Tibial artery (tissue), 4 donors: ENCODE results near the gene DNAJC7.
"Not testable (repeated sequence)": the region's sequence is repeated elsewhere in the genome, so short reads cannot be mapped to it uniquely, and the experiment has no call there.

Experiments
- DNase-seq, 2 donors: peaks; one replicate each; pipeline ENCODE4 v3.0.0-alpha.2; 2019
- H3K27ac ChIP-seq, 2 donors: fragments of 200-600 bp; sonication (generic) in 1 of 2; 1 replicate in 1 of 2; 2 replicates in 1 of 2; pipeline ENCODE4 v1.5.1; 2018 to 2019; ENCODE audit warnings: mild to moderate bottlenecking in 1 of 2
- H3K27me3 ChIP-seq, 2 donors: fragments of 200-600 bp; sonication (generic) in 1 of 2; one replicate each; pipeline versions ENCODE4 v1.5.1 to v1.6.0; 2016 to 2019
- H3K36me3 ChIP-seq, 3 donors: fragments of 200-600 bp; sonication (generic) in 2 of 3; one replicate each; pipeline ENCODE4 v1.5.1; 2016 to 2019; ENCODE audit warnings: mild to moderate bottlenecking in 2 of 3
- H3K4me1 ChIP-seq, 4 donors: fragments of 200-600 bp; sonication (generic) in 2 of 4; 1 replicate in 3 of 4; 2 replicates in 1 of 4; pipeline ENCODE4 v1.5.1; 2016 to 2019
- H3K4me3 ChIP-seq, 2 donors: fragments of 200-600 bp; sonication (generic) in 1 of 2; 1 replicate in 1 of 2; 2 replicates in 1 of 2; pipeline ENCODE4 v1.5.1; 2018 to 2019; ENCODE audit warnings: mild to moderate bottlenecking in 2 of 2
- H3K9me3 ChIP-seq, 3 donors: fragments of 200-600 bp; sonication (generic) in 1 of 3; one replicate each; pipeline ENCODE4 v1.5.1; 2016 to 2019
- CTCF ChIP-seq, 2 experiments: fragments of 200-600 bp in 1 of 2; fragments of 450-650 bp in 1 of 2; IDR thresholded peaks; one replicate each; pipeline ENCODE4 v1.5.1; 2017 to 2019; ENCODE audit warnings: antibody characterized with exemption in 2 of 2, mild to moderate bottlenecking in 1 of 2, moderate library complexity in 1 of 2
- intact Hi-C: fragments of 100-400 bp; cut with DNase I; formaldehyde crosslinking; loops from one replicate; pipeline ENCODE4 v1.15.0; 2023; ENCODE audit warnings: low total_unique reads

Gene DNAJC7

GRCh38 chr17:42018339-42018738 is 1.1 kb upstream of the DNAJC7 start:
- intact Hi-C loops, result no loop called here
- Histone ChIP-seq H3K27me3 (no peaks in the 10 kb centered on the region), H3K36me3 (peaks cover 13 to 20% (median 19%) of the 10 kb centered on the region in 3 donors), H3K27ac (peak overlapping the region; percentile 79 to 89), H3K9me3 (no peaks in the 10 kb centered on the region), H3K4me3 (peak overlapping the region in 1 of 2 donors; percentile 83), H3K4me1 (peaks cover 0 to 51% (median 48%) of the 10 kb centered on the region in 4 donors)
- no peak for TF ChIP-seq CTCF (IDR thresholded peaks at IDR 0.05)
- DNase-seq, result peak in 1 of 2 donors; percentile 9

- no peaks in the 10 kb centered on the region for H3K27me3 ChIP-seq
- TF ChIP-seq CTCF (IDR thresholded peaks at IDR 0.05), result no peak
- peak overlapping the region; percentile 83 to 87 for H3K4me3 ChIP-seq
- peaks cover 0 to 56% (median 53%) of the 10 kb centered on the region in 4 donors for H3K4me1 ChIP-seq
- H3K27ac ChIP-seq, result peak overlapping the region; percentile 79 to 89
- peak in 1 of 2 donors; percentile 63 for DNase-seq
- intact Hi-C loops, result no loop called here
- H3K9me3 ChIP-seq, result no peaks in the 10 kb centered on the region
- peaks cover 9 to 15% (median 14%) of the 10 kb centered on the region in 3 donors for H3K36me3 ChIP-seq
These were observed 594 bp upstream of the DNAJC7 start for GRCh38 chr17:42017866-42018200.

DNA sequence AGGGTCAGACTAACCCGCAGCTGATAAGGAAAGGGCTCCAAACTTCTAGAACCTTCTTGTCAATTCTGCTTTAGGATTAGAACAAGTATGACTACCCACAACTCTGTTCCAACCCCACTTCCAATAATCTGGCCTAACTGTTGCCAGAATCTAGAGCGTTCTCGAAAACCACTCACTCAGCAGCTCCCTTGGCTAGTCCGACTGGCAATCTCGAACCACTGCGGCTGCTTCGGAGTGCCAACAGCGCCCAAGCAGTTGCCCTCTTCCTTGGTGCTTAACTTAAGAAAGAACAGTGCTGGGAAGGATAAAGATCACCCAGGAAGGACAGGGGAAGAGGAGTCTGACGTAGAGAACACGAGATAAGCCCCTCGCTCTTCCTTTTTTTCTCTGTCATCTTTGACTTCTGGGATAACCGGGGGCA is 818 bp downstream of the DNAJC7 start:
- no peak for DNase-seq
- no peaks in the 10 kb centered on the region for H3K27me3 ChIP-seq
- peak overlapping the region; percentile 79 to 89 for H3K27ac ChIP-seq
- intact Hi-C loops, result no loop called here
- peaks cover 0 to under 1% (median 0%) of the 10 kb centered on the region in 3 donors for H3K36me3 ChIP-seq
- no peak for TF ChIP-seq CTCF (IDR thresholded peaks at IDR 0.05)
- H3K4me3 ChIP-seq, result peak overlapping the region; percentile 83 to 87
- peaks cover 0 to 69% (median 56%) of the 10 kb centered on the region in 4 donors for H3K4me1 ChIP-seq
- no peaks in the 10 kb centered on the region for H3K9me3 ChIP-seq

DNA sequence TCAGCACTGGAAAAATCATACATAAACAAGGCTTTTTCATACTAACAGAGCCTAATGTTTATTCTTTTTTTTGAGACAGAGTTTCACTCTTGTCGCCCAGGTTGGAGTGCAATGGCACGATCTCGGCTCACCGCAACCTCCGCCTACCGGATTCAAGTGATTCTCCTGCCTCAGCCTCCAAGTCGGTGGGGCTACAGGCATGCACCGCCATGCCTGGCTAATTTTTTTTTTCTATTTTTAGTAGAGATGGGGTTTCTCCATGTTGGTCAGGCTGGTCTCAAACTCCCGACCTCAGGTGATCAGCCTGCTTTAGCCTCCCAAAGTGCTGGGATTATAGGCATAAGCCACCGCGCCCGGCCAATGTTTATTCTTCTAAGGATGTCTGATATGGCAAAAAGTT is 3.5 kb downstream of the DNAJC7 start:
- H3K9me3 ChIP-seq, DNase-seq, H3K27me3 ChIP-seq, H3K27ac ChIP-seq, H3K36me3 ChIP-seq, intact Hi-C loops, H3K4me3 ChIP-seq: not testable (repeated sequence)
- H3K4me1 ChIP-seq, result peaks cover 0 to 85% (median 45%) of the 10 kb centered on the region in 4 donors

GRCh38 chr17:42012363-42012762 is 4.9 kb downstream of the DNAJC7 start:
- H3K4me1 ChIP-seq, result peaks cover 0 to 81% (median 38%) of the 10 kb centered on the region in 4 donors
- intact Hi-C loops, H3K9me3 ChIP-seq, DNase-seq, H3K36me3 ChIP-seq, H3K27ac ChIP-seq, H3K4me3 ChIP-seq, H3K27me3 ChIP-seq: not testable (repeated sequence)

DNA sequence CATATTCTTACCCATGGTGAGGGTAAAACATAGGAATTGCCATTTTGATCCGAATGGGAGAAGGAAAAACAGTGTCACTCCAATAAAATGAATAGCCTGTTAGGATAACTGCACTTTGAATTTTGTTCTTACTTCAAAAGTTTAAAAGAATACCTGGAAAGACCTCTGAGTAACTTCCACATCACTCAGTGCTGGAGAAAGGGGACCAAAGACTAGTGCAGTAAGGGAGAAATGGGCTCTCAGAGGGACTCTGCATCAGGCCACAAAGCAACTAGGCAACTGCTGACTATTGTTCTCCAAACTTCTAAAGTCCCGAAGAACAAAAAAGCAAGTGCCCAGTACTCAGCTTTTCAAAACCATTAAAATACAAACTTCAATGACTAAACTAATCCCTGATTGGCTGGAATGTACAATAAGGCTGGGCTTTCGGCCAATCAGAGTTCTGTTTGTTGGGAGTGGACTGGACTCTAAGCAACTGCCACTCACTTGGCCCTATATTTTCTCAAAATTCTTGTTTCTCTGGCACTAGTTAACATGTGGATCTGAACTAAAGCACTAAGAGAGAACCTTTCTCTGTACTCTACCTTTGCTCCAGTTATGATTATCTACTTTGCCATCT is 6.2 kb downstream of the DNAJC7 start:
- intact Hi-C loops, result no loop called here
- Histone ChIP-seq H3K27ac (no peak overlapping the region), H3K36me3 (peaks cover 0 to 4% (median 0%) of the 10 kb centered on the region in 3 donors), H3K4me1 (peaks cover 0 to 81% (median 35%) of the 10 kb centered on the region in 4 donors), H3K4me3 (no peak overlapping the region), H3K9me3 (no peaks in the 10 kb centered on the region), H3K27me3 (no peaks in the 10 kb centered on the region)
- no peak for TF ChIP-seq CTCF (IDR thresholded peaks at IDR 0.05)
- no peak for DNase-seq

- H3K36me3 ChIP-seq, H3K27me3 ChIP-seq, H3K4me3 ChIP-seq, H3K27ac ChIP-seq, intact Hi-C loops, H3K9me3 ChIP-seq: not testable (repeated sequence)
- peaks cover 0 to 74% (median 27%) of the 10 kb centered on the region in 4 donors for H3K4me1 ChIP-seq
- DNase-seq, result peak in 1 of 2 donors; percentile 33
These were observed 7.0 kb downstream of the DNAJC7 start for GRCh38 chr17:42010266-42010680.
